HG02588 (cell line): ENCODE measurements around the gene GAK.

ENCODE experiments used
- ATAC-seq: cut with Tn5 transposase; IDR thresholded peaks from one replicate; pipeline ENCODE4 v1.9.1; 2021; ENCODE audit warnings: mild to moderate bottlenecking, moderate library complexity; ENCODE audit not compliant: unreplicated experiment

GAK gene

GRCh38 chr4:855880-856224, 76.3 kb downstream of the GAK start:
- ATAC-seq: no peak

DNA sequence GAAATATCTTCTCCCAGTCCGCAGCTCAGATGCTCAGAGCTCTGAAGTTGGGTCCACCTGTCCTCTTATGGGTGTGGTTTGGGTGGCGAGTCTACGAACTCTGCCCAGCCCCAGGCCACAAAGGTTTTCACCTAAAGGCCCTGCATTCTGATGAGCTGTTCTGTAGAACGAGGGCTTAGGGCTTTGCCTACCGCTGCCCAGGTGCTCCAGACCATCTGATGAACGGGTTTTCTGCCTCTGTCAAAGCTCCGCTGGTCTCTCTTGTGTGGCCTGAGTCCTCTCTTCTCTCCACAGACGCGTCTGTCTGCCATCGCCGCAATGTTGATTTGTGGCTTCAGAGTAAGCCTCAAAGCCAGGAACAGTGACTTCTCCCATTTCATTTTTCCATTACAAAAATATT, 77.8 kb downstream of the GAK start:
- ATAC-seq: no peak

- ATAC-seq: no peak
Observed at GRCh38 chr4:853416-853781, 78.7 kb downstream of the GAK start.

DNA sequence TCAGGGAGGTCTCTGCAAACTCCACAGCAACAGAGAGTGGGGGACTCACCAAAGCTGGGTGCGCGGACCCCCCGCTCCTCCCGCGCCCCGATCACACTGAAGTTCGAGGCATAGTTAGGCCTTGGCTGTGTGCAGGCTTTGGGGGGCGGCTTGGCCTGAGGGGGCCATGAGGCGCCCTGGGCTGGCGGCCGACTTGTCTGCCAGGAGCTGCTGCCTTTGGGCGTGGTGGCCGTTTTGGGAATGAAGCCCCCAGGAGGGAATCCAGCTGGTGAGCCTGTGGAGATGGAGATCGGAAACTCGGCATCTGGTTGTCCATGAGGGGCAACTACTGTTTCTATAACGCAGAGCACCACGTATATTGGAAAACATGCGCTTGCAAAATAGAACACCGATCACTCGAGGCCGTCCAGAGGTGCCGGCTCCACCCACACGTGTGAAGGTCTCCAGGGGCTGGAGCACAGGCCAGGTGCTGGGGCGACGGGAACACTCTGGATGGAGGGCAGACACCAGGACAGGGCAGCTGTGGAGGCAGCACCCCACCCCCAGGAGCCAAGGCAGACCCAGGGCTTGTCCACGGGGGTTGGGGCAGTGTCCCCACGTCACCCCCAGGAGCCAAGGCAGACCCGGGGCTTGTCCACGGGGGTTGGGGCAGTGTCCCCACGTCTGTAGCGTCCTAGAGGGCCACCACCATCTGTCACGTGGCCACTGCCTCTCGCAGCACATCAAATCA, 80.2 kb downstream of the GAK start:
- no peak for ATAC-seq

DNA sequence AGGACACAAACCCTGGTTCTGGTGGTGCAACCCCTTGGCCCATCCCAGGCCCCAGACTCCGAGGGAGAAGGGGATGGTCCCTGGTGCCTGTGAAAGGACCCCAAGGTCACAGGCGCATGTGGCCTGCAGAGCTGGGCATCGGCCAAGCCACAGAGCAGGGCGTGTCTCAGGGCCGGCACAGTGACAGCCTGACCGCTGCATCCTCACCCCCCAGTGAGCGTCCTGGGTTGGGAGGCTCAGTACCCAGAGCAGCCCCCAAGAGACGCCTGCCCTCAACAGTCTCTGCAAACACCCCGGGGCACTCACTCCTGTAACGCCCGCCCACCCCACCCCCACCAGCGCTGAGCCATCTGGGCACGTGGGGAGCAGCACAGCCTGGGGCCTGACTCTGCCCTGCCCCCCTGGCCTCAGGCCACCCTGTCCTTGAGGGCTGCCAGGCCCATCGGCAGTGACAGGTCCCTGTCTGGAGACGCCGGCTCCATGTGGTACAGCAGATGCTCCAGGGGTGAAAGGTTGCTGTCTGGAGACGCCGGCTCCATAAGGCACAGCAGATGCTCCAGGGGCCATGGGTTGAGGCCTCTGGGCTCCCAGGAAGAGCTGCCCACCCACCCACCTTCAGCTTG, 81.7 kb downstream of the GAK start:
- ATAC-seq: no peak

GRCh38 chr4:849478-850175, 82.5 kb downstream of the GAK start:
- no peak for ATAC-seq

DNA sequence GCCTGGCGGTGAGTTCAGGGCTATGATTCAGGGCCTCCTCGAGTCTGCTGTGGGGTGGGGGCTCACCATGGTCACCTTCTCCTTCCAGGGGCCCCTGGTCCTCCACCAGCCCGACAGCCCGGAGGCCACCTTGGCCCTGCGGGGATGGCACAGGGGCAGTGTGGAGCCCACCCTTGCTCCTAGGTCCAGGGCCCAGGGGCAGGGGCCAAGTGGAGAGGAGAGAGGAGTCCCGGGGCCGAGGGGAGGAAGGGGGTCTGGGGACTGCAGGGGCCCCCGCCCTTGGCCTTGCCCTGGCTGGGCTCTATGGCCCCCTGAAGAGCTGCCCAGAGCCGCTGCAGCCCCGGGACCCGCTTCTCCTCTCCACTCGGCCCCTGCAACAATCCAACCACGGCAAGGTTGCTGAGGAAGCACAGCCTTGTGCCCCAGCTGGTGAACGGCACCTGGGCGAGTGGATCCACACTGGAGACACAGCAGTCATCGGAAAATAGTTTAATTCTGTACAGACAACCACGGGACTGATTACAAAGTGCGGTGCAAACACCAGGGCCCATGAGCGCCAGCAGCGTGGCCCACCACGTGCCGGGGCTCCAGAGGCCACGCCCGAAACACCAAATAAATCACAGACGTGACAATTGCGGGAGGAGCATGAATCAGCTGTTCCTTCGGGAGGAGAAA, 83.2 kb downstream of the GAK start:
- no peak for ATAC-seq

DNA sequence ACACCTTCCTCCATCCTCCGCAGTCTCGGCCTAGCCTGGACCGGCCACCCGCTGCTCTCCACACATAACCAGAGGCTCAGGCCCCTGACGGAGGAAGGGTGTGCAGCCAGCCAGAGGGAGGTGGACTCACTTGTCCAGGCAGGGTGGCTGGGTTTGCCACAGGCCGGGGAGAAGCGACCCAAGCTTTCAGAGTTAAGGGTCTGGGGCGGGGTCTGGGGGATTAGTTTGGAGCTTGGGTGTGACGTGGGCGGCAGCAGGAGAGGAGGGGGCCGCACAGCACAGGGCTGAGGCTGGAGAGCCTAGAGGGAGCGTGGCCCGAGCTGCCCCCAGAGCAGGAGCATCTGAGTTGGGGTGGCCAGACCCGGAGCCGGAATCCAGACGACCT, 83.8 kb downstream of the GAK start:
- ATAC-seq: no peak

- ATAC-seq: no peak
Observed at GRCh38 chr4:845836-846251, 86.3 kb downstream of the GAK start.

DNA sequence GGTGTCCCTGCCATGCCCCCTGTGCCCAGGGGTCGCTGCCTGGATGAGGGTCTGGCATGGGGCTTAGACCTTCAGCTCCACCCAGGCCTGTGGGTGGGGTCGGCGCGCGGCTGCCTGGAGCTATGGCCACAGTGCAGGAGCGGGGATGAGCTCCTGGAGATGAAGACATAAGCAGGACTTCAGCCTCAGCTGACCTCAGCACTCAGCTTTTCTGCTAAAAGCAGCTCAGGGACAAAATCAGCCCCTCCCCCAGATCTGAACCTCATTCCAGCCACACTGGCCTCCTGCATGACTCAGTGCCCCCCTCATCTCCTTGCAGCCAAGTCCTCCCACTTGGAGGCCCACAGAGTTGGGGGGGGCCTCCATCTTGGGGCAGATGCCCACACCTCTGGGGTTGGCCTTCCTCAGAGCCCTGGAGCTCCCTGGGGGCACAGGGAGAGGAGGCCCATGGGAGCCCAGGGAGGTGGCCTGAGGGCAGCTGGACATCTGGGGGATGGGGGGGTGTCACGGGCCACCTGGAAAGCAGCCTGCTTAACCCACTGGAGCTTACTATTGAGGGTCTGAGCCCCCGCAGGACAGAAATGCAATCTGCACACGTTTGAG, 86.8 kb downstream of the GAK start:
- ATAC-seq: no peak

GRCh38 chr4:844752-845232, 87.3 kb downstream of the GAK start:
- no peak for ATAC-seq

DNA sequence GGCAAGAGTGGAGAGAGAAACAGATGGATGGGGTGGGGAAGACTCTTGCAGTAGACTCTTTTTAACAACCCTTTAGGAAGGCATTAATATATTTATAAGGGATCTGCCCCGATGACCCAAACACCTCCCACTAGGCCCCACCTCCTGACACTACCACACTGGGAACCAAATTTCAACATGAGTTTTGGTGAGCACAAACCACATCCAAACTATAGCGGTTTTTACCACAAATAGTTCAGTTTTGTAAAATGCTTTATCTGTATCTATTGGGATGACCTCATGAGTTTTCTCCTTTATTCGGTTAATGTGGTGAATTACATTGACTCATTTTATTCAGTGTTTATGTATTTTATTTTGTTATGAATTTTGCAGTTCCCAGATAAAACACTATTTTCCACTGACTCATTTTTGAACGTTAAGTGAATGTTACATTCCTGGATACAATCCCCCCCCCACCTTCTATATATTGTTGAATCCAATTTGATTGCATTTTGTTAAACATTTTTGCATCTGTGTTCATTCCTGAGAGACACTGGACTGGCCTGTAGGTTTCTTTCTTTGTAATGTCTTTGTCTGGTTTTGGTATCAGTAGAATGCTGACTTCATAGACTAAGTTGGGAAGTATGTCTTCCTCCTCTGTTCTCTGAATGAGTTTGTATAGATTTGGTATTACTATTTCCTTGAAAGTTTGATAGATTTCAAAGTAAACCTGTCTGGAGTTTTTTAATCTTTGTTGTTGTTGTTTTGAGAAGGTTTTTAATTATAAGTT, 92.3 kb downstream of the GAK start:
- no peak for ATAC-seq

DNA sequence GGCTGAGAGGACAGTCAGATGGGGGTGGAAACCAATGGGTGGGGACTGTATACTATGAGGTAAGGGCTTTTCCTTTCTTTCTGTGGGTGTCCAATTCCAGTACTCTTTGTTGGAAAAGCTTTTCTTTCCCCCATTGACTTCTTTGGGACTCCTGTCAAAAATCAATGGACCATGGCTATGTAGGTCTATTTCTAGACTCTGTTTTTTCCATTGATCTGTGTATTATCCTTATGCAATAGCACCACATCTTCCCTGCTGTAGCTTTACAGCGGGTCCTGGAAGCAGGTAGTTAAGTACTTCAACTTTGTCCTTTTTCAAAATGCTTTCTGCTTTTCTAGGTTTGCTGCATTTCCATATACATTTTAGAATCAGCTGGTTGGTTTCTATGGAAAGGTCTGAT, 94.3 kb downstream of the GAK start:
- no peak for ATAC-seq

DNA sequence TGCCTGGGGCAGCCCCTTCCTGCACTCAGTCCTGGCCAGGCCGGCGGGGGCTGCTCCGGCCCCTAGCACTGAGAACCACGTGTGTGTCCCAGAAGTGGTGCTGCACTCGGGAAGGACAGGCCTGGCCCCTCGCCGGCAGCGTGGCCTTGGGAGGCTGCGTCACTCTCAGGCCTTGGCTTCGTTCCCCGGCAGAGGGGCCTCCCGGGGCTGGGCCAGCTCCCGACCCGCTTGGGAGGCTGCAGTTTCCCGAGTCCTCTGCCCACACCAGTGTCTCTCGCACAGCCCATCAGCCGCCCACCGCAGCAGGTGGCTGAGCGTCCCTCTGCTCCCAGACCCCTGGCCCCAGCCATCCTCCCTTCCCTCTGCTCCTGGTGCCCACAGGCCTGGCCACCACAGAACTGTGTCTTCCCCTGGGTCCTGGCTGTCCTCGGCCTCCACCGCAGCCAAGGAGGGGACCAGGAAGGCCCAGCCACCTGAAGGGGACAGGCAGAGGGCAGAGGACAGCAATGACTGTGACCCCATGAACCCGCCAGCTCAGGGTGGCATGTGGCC, 95.3 kb downstream of the GAK start:
- ATAC-seq: no peak

GRCh38 chr4:836003-836511, 96.1 kb downstream of the GAK start:
- ATAC-seq: no peak

GRCh38 chr4:835148-836002, 96.7 kb downstream of the GAK start:
- no peak for ATAC-seq

DNA sequence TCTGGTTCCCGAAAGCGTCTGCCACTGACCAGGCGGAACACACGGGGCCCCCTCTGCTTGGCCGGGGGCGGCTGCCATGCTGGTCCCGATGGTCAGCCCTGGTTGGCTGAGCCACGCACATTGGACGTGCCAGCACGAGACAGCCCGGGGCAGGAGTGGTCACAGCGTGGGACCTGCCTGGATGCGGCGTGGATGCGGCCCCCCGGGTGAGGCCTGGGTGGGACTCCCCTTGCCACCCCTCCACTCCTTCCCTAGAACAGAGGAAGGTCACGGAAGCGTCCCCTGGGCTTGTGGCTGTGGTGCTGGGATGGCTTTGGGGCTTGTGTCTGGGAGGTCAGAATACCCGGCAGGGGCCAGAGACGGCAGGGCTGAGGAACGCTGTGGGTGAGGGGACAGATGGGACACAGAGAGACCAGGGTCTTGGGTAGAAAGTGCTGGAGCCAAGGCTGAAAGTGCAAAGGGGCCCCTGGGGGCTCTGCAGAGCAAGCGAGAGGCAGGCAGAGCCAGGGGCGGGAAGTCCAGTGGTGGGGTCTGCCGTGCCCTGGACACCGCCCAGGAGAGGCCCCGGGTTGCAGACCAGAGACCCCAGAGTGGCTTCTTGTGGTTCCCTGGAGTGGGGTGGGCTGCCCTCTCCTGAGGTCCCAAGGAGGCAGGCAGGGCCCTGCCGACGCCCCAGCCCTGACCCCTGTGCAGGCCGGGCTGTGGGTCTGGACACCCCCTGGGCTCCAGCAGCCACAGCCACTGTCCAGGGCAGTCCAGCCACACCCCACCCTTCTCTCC, 97.6 kb downstream of the GAK start:
- ATAC-seq: no peak

GRCh38 chr4:833731-834367, 98.3 kb downstream of the GAK start:
- ATAC-seq: no peak
